ENCODE data around the gene MRNIP. TPM values are rescaled to one million over a fixed set of nuclear protein-coding genes. Genes with fewer than 3 reads are reported as not detected.
A peak's percentile ranks its signal among the peaks of the same experiment; 100 is the strongest.

MRNIP gene
- total and polyA plus RNA-seq, 2 of the 4 experiments (the other 2 are of a cell fraction) = 6.6 to 24.7 TPM

- BruUV-seq (replicated peaks) = no TSS peak
- intact Hi-C loops (cut with micrococcal nuclease) = no loop called here
Observed at GRCh38 chr5:179869641-179870402, 11.2 kb upstream of the MRNIP start.

More at GRCh38 chr5:179869641-179870402, 11.2 kb upstream of the MRNIP start:
- no peak overlapping the region for H3K4me2 ChIP-seq (ENCODE audit: low read depth, low read length)
- H3K4ac ChIP-seq (ENCODE audit: low read depth, low read length) = no peak overlapping the region
- H4K20me1 ChIP-seq (ENCODE audit: insufficient read depth, low read length) = no peaks in the 10 kb centered on the region
- no peak overlapping the region for H3K56ac ChIP-seq (ENCODE audit: extremely low read depth, insufficient read depth, low read length)
- dilution Hi-C loops (cut with HindIII; ENCODE audit: low sequenced_read_pairs, unreplicated experiment) (no loop called here), in situ Hi-C loops (cut with MboI; ENCODE audit: low sequenced_read_pairs) (no loop called here)
- H3K4me1 ChIP-seq (ENCODE audit: control insufficient read depth, insufficient read depth, low read length) = no peaks in the 10 kb centered on the region
- DNase-seq (no peak), ATAC-seq (ENCODE audit: low read depth) (no peak)
- no peaks in the 10 kb centered on the region for H3K27me3 ChIP-seq (ENCODE audit: control insufficient read depth, insufficient read depth, low read length)
- no peak overlapping the region for H2BK5ac ChIP-seq (ENCODE audit: low read depth, low read length, poor library complexity, severe bottlenecking)
- peaks cover 75% of the 10 kb centered on the region for H3K36me3 ChIP-seq (ENCODE audit: control insufficient read depth, insufficient read depth, low read length)
- CTCF ChIA-PET = no interaction called here
- H4K91ac ChIP-seq (ENCODE audit: insufficient read depth, low read depth, low read length) = no peak overlapping the region
- H2AK9ac ChIP-seq (replicated peaks; ENCODE audit: low read depth, low read length, poor library complexity) = peak overlapping the region; percentile 40
- H3K9ac ChIP-seq (ENCODE audit: low read depth, low read length) = no peak overlapping the region
- H2BK15ac ChIP-seq (ENCODE audit: low read depth, low read length) = no peak overlapping the region
- no peak overlapping the region for H4K5ac ChIP-seq (ENCODE audit: low read depth, low read length)
- no peak overlapping the region for H3K18ac ChIP-seq (ENCODE audit: low read depth, low read length)
- POLR2A ChIA-PET (ENCODE audit: unreplicated experiment) = no interaction called here
- no peaks in the 10 kb centered on the region for H3K9me3 ChIP-seq (ENCODE audit: control insufficient read depth, insufficient read depth, low read length)
- H4K8ac ChIP-seq (ENCODE audit: low read depth in 2 of 2, low read length in 2 of 2) = no peak overlapping the region
- H2AFZ ChIP-seq (replicated peaks; ENCODE audit: low read length, poor library complexity) = no peak overlapping the region
- WGBS, 2 experiments (ENCODE audit: extremely low coverage in 2 of 2, insufficient read length in 1 of 2) = 89% methylated on average over 6 of the region's 16 CpGs; no CpG with 5 or more reads in 1 of the 2 experiments
- no peak overlapping the region for H2BK120ac ChIP-seq (ENCODE audit: low read depth, low read length)
- H3K27ac ChIP-seq (ENCODE audit: insufficient read depth, low read length) = no peak overlapping the region
- H3K23ac ChIP-seq (ENCODE audit: low read depth, low read length) = no peak overlapping the region
- H3K4me3 ChIP-seq (ENCODE audit: insufficient read depth, low read depth, low read length) = no peak overlapping the region
- H2BK20ac ChIP-seq (ENCODE audit: low read depth, low read length) = no peak overlapping the region
- no peak overlapping the region for H3K14ac ChIP-seq (replicated peaks; ENCODE audit: low read depth, low read length)
- no peak overlapping the region for H2AK5ac ChIP-seq (ENCODE audit: low read depth, low read length)
- peaks cover 1% of the 10 kb centered on the region; the same call in 1 of the 2 replicates for H3K9me1 ChIP-seq (ENCODE audit: insufficient read depth, low read length)
- TF ChIP-seq POLR2A (IDR thresholded peaks at IDR 0.05; ENCODE audit: low read depth, low read length) (no peak), CTCF (conservative IDR thresholded peaks at IDR 0.05; ENCODE audit: low read depth, low read length) (no peak), ELK1 (IDR thresholded peaks at IDR 0.05; ENCODE audit: borderline replicate concordance, low read depth, low read length) (no peak), CHD1 (IDR thresholded peaks at IDR 0.05; ENCODE audit: low read depth, low read length) (no peak), SMC3 (IDR thresholded peaks at IDR 0.05; ENCODE audit: low read depth, low read length) (no peak), MXI1 (IDR thresholded peaks at IDR 0.05; ENCODE audit: borderline replicate concordance, low read depth, low read length) (no peak), FOS (IDR thresholded peaks at IDR 0.05; ENCODE audit: low read depth, low read length) (no peak), MAZ (IDR thresholded peaks at IDR 0.05; ENCODE audit: borderline replicate concordance, low read depth, low read length) (no peak), RCOR1 (IDR thresholded peaks at IDR 0.05; ENCODE audit: insufficient replicate concordance, low read length) (no peak), USF2 (IDR thresholded peaks at IDR 0.05; ENCODE audit: low read depth, low read length) (no peak), RAD21 (IDR thresholded peaks at IDR 0.05; ENCODE audit: low read length) (no peak), NFE2L2 (IDR thresholded peaks at IDR 0.05; ENCODE audit: low read depth, low read length) (no peak), MAFK (IDR thresholded peaks at IDR 0.05; ENCODE audit: low read depth, low read length) (no peak), CEBPB (IDR thresholded peaks at IDR 0.05; ENCODE audit: low read depth, low read length) (no peak), BHLHE40 (IDR thresholded peaks at IDR 0.05; ENCODE audit: low read depth, low read length) (no peak), RFX5 (IDR thresholded peaks at IDR 0.05; ENCODE audit: low read depth, low read length) (no peak)
- H3K79me1 ChIP-seq (ENCODE audit: low read depth in 1 of 2, low read length in 2 of 2) = no peaks in the 10 kb centered on the region; a peak in 1 of 4 replicates

All from IMR-90 (cell line).